Tibial nerve (tissue), 4 donors: ENCODE results near the gene MALAT1. TPM values are rescaled to one million over a fixed set of nuclear protein-coding genes. Genes with fewer than 3 reads are reported as not detected.
"Not testable (repeated sequence)": the region's sequence is repeated elsewhere in the genome, so short reads cannot be mapped to it uniquely, and the experiment has no call there.

Experiments used
- DNase-seq, 2 donors: peaks; one replicate each; pipeline ENCODE4 v3.0.0-alpha.2; 2019; ENCODE audit warnings: low spot score in 2 of 2
- H3K27ac ChIP-seq, 4 donors: fragments of 200-600 bp; sonication (generic) in 3 of 4; one replicate each; pipeline ENCODE4 v1.5.1; 2017 to 2019; ENCODE audit warnings: mild to moderate bottlenecking in 1 of 4
- H3K27me3 ChIP-seq, 2 donors: fragments of 200-600 bp; sonication (generic) in 1 of 2; one replicate each; pipeline versions ENCODE4 v1.5.1 to v1.6.0; 2017 to 2019
- H3K36me3 ChIP-seq, 3 donors: fragments of 200-600 bp; sonication (generic); one replicate each; pipeline ENCODE4 v1.5.1; 2018 to 2019
- H3K4me1 ChIP-seq, 4 donors: fragments of 200-600 bp; sonication (generic) in 3 of 4; one replicate each; pipeline ENCODE4 v1.5.1; 2017 to 2019
- H3K4me3 ChIP-seq, 4 donors: fragments of 200-600 bp; sonication (generic) in 3 of 4; one replicate each; pipeline ENCODE4 v1.5.1; 2017 to 2019; ENCODE audit warnings: mild to moderate bottlenecking in 1 of 4, moderate library complexity in 1 of 4
- H3K9me3 ChIP-seq, 4 donors: fragments of 200-600 bp; sonication (generic) in 3 of 4; one replicate each; pipeline ENCODE4 v1.5.1; 2017 to 2019
- CTCF ChIP-seq, 5 experiments: fragments of 200-600 bp in 3 of 5; fragments of 450-650 bp in 2 of 5; sonication (generic) in 3 of 5; IDR thresholded peaks; one replicate each; pipeline ENCODE4 v1.5.1; 2016 to 2019; ENCODE audit warnings: antibody characterized with exemption in 5 of 5, mild to moderate bottlenecking in 3 of 5, moderate library complexity in 2 of 5
- EP300 ChIP-seq, 2 donors: sonication (generic); formaldehyde crosslinking; IDR thresholded peaks; one replicate each; pipeline ENCODE4 v1.6.1; 2017; ENCODE audit warnings: antibody characterized with exemption in 2 of 2, mild to moderate bottlenecking in 1 of 2
- POLR2A ChIP-seq, 2 donors: fragments of 450-650 bp; IDR thresholded peaks; one replicate each; pipeline ENCODE4 v1.6.1; 2017; ENCODE audit warnings: antibody characterized with exemption in 2 of 2, mild to moderate bottlenecking in 2 of 2, moderate library complexity in 2 of 2
- WGBS, 2 donors: methylation state at CpG; one replicate each; pipeline ENCODE4 v1.1.5; 2018; 5-methylcytosine and 5-hydroxymethylcytosine counted together
- total RNA-seq, 4 donors: library from RNA; depleted of rRNA; stranded (reverse); fragments of >200 nt; gene quantifications; one replicate each; pipeline ENCODE4 v1.1.0, GENCODE V29; 2016

Gene MALAT1
- total RNA-seq = over 10,000 TPM; 20,649 to 23,532 (median 22,230) TPM

DNA sequence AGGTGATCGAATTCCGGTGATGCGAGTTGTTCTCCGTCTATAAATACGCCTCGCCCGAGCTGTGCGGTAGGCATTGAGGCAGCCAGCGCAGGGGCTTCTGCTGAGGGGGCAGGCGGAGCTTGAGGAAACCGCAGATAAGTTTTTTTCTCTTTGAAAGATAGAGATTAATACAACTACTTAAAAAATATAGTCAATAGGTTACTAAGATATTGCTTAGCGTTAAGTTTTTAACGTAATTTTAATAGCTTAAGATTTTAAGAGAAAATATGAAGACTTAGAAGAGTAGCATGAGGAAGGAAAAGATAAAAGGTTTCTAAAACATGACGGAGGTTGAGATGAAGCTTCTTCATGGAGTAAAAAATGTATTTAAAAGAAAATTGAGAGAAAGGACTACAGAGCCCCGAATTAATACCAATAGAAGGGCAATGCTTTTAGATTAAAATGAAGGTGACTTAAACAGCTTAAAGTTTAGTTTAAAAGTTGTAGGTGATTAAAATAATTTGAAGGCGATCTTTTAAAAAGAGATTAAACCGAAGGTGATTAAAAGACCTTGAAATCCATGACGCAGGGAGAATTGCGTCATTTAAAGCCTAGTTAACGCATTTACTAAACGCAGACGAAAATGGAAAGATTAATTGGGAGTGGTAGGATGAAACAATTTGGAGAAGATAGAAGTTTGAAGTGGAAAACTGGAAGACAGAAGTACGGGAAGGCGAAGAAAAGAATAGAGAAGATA lies at the start of gene MALAT1:
MALAT1 (plus strand) TSS at position 69 of the 736 bp plus-strand sequence.
- peaks cover 1 to 31% (median 17%) of the 10 kb centered on the region in 3 donors for H3K36me3 ChIP-seq
- WGBS, 2 donors = 0% methylated on average over 24 of the region's 24 CpGs
- TF ChIP-seq EP300 (IDR thresholded peaks at IDR 0.05) (peak; percentile 96 to 100), CTCF (IDR thresholded peaks at IDR 0.05) (peak in 1 of 5 experiments; percentile 36), POLR2A (IDR thresholded peaks at IDR 0.05) (peak; percentile 99 to 100)
- H3K27me3 ChIP-seq = no peaks in the 10 kb centered on the region
- DNase-seq = peak; percentile 91 to 98
- peak within 1 kb of the TSS; percentile 63 to 76 (median 70) for H3K4me3 ChIP-seq
- H3K9me3 ChIP-seq = no peaks in the 10 kb centered on the region
- H3K4me1 ChIP-seq = peaks cover 0 to 29% (median 23%) of the 10 kb centered on the region in 4 donors
- peak within 1 kb of the TSS; percentile 93 to 99 (median 94) for H3K27ac ChIP-seq

- Histone ChIP-seq H3K4me1 (peaks cover 0 to 41% (median 14%) of the 10 kb centered on the region in 4 donors), H3K36me3 (peaks cover 0 to 25% (median 0%) of the 10 kb centered on the region in 3 donors)
- not testable (repeated sequence) for H3K27ac ChIP-seq, H3K9me3 ChIP-seq, H3K4me3 ChIP-seq, H3K27me3 ChIP-seq
- WGBS, 2 donors = 100% methylated on average over 1 of the region's 30 CpGs; no CpG with 5 or more reads in 1 of the 2 donors
- DNase-seq = peak in 1 of 2 donors; percentile 4
Observed at GRCh38 chr11:65451301-65451700, 47.5 kb upstream of the MALAT1 start.

DNA sequence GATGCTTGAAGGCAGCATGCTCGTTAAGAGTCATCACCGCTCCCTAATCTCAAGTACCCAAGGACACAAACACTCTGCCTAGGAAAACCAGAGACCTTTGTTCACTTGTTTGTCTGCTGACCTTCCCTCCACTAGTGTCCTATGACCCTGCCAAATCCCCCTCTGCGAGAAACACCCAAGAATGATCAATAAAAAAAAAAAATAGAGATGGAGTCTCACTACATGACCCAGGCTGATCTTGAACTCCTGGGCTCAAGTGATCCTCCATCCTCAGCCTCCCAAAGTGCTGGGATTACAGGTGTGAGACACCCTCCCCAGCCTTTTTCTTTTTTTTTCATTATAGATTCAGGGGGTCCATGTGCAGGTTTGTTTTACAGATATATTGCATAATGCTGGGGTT lies 46.6 kb upstream of the MALAT1 start:
- Histone ChIP-seq H3K4me1 (peaks cover 0 to 40% (median 14%) of the 10 kb centered on the region in 4 donors), H3K36me3 (peaks cover 0 to 16% (median 0%) of the 10 kb centered on the region in 3 donors), H3K27ac (peak overlapping the region in 2 of 4 donors; percentile 85 to 91)
- DNase-seq, H3K27me3 ChIP-seq, H3K4me3 ChIP-seq, H3K9me3 ChIP-seq: not testable (repeated sequence)
- WGBS, 2 donors = 19 to 38% methylated on average over 3 of the region's 3 CpGs

GRCh38 chr11:65452806-65453490 lies 45.9 kb upstream of the MALAT1 start:
- DNase-seq = peak in 1 of 2 donors; percentile 14
- WGBS, 2 donors = 64 to 68% methylated on average over 8 of the region's 8 CpGs
- peaks cover 0 to 40% (median 14%) of the 10 kb centered on the region in 4 donors for H3K4me1 ChIP-seq
- no peaks in the 10 kb centered on the region for H3K9me3 ChIP-seq
- H3K36me3 ChIP-seq = peaks cover 0 to 10% (median 0%) of the 10 kb centered on the region in 3 donors
- H3K4me3 ChIP-seq = no peak overlapping the region
- H3K27ac ChIP-seq = peak overlapping the region in 2 of 4 donors; percentile 85 to 91
- TF ChIP-seq EP300 (IDR thresholded peaks at IDR 0.05) = no peak
- no peak for TF ChIP-seq POLR2A (IDR thresholded peaks at IDR 0.05)
- no peak for TF ChIP-seq CTCF (IDR thresholded peaks at IDR 0.05)
- H3K27me3 ChIP-seq = no peaks in the 10 kb centered on the region

DNA sequence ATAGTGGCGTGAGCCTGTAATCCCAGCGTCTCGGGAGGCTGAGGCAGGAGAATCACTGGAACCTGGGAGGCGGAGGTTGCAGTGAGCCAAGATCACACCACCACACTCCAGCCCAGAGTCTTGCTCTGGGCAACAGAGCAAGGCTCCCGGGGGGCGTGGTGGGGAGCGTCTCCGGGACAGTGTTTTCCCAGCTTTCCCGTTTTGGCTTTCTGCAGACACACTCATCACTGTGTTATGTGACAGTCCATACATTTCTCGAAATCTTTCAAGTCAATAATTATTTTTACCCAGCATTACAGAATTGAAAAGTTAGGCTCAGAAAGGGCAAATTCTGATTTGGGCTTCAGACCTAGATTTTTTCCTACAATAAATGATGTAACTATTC lies 44.5 kb upstream of the MALAT1 start:
- peaks cover 0 to 40% (median 14%) of the 10 kb centered on the region in 4 donors for H3K4me1 ChIP-seq
- peaks cover 0 to under 1% (median 0%) of the 10 kb centered on the region in 3 donors for H3K36me3 ChIP-seq
- H3K27ac ChIP-seq = peak overlapping the region; percentile 79 to 95 (median 90)
- DNase-seq = no peak
- H3K4me3 ChIP-seq = peak overlapping the region; percentile 35 to 64 (median 53)
- H3K9me3 ChIP-seq = no peaks in the 10 kb centered on the region
- 43 to 44% methylated on average over 9 to 10 of the region's 10 CpGs for WGBS, 2 donors
- TF ChIP-seq CTCF (IDR thresholded peaks at IDR 0.05) (no peak), EP300 (IDR thresholded peaks at IDR 0.05) (no peak), POLR2A (IDR thresholded peaks at IDR 0.05) (no peak)
- no peaks in the 10 kb centered on the region for H3K27me3 ChIP-seq
